Heart left ventricle (tissue), 16 donors: ENCODE measurements around the gene GPC6. TPM values are rescaled to one million over a fixed set of nuclear protein-coding genes. Genes with fewer than 3 reads are reported as not detected.

Source experiments
- ATAC-seq, 4 donors: fragments of 200-7000 bp; cut with Tn5 transposase; one replicate each; pipeline ENCODE4 v1.9.1; 2020 to 2022; ENCODE audit warnings: moderate library complexity in 4 of 4, mild to moderate bottlenecking in 3 of 4, moderate number of reproducible peaks in 1 of 4
- DNase-seq, 5 donors: peaks; one replicate each; pipeline ENCODE4 v3.0.0-alpha.2; 2020
- H3K27ac ChIP-seq, 12 donors: fragments of 200-600 bp; sonication (generic) in 4 of 12; one replicate each; pipeline versions ENCODE4 v1.5.0 to v1.8.0; 2016 to 2022; ENCODE audit warnings: mild to moderate bottlenecking in 2 of 12
- H3K27me3 ChIP-seq, 9 donors: fragments of 200-600 bp; sonication (generic) in 2 of 9; one replicate each; pipeline versions ENCODE4 v1.5.1 to v1.8.0; 2016 to 2022; ENCODE audit warnings: mild to moderate bottlenecking in 3 of 9
- H3K36me3 ChIP-seq, 9 donors: fragments of 200-600 bp; sonication (generic) in 2 of 9; one replicate each; pipeline versions ENCODE4 v1.5.0 to v1.8.0; 2018 to 2022; ENCODE audit warnings: mild to moderate bottlenecking in 2 of 9
- H3K4me1 ChIP-seq, 12 donors: fragments of 200-600 bp; sonication (generic) in 4 of 12; one replicate each; pipeline versions ENCODE4 v1.5.0 to v1.8.0; 2016 to 2022; ENCODE audit warnings: mild to moderate bottlenecking in 3 of 12
- H3K4me3 ChIP-seq, 12 donors: fragments of 200-600 bp; sonication (generic) in 4 of 12; one replicate each; pipeline versions ENCODE4 v1.5.0 to v1.8.0; 2017 to 2022; ENCODE audit warnings: mild to moderate bottlenecking in 9 of 12, moderate library complexity in 4 of 12
- H3K9me3 ChIP-seq, 12 donors: fragments of 200-600 bp; sonication (generic) in 4 of 12; one replicate each; pipeline versions ENCODE4 v1.5.0 to v1.8.0; 2016 to 2022; ENCODE audit warnings: mild to moderate bottlenecking in 1 of 12
- POLR2A ChIP-seq, 2 donors: fragments of 450-650 bp; IDR thresholded peaks; one replicate each; pipeline ENCODE4 v1.6.1; 2017; ENCODE audit warnings: antibody characterized with exemption in 2 of 2, mild to moderate bottlenecking in 2 of 2, moderate library complexity in 2 of 2
- WGBS, 4 donors: extraction: QIAGEN DNeasy Blood & Tissue Kit in 2 of 4; methylation state at CpG; one replicate each; pipeline versions ENCODE4 v1.1.5 to v1.1.7; 2013 to 2018; 5-methylcytosine and 5-hydroxymethylcytosine counted together
- intact Hi-C, 10 donors: fragments of 100-400 bp; cut with DNase I; formaldehyde crosslinking; loops; one replicate each; pipeline versions ENCODE4 v1.11.1 to v1.14.2; 2022
- polyA plus RNA-seq, 2 donors: library from polyadenylated mRNA; stranded (reverse); fragments of 200-250 nt; gene quantifications; one replicate each; pipeline ENCODE4 v1.2.3, GENCODE V29; 2013
- total RNA-seq, 9 donors: library from RNA; depleted of rRNA in 2 of 9; stranded (reverse); fragments of >200 nt in 2 of 9; fragmentation: NEBNext Ultra II Directional in 3 of 9; extraction: Animal tissue kit (Norgen Biotek cat#: 25700) in 3 of 9; gene quantifications; one replicate each; pipeline versions ENCODE4 v1.1.0 to v1.2.4, GENCODE V29; 2016 to 2023
- TF ChIP-seq, protein P1 (sequence below), 12 donors: fragments of 200-600 bp; sonication (generic) in 4 of 12; IDR thresholded peaks; one replicate each; pipeline versions ENCODE4 v1.5.0 to v1.8.0; 2018 to 2022; ENCODE audit warnings: antibody characterized with exemption in 12 of 12, mild to moderate bottlenecking in 5 of 12
- donor health status: ischemic (EF 13 %, LVEDD 7.1; RV severe dilation, severe dysfunction).
- donor health status: healthy with polysubstance abuse.
- donor health status: DM: no; HTN: yes; CAD: no.
- donor health status: DM: no; HTN: no; CAD: no.
- donor health status: ischemic (EF 25% LVEDD 6.9; RV normal size, moderate dysfunction).
- donor health status: ischemic (EF 25% LVEDD 5.7; RV mildly dilated, moderate dysfunction).
- donor health status: healthy.
- donor health status: DM: yes; HTN: yes; CAD: no.
- donor health status: ischemic (EF 35%, LVEDD 5.7; RV mildly dilated, moderate dysfunction).
- donor health status: nonischemic (EF 11% LVEDD 7.7; RV severe dilation, severe dysfunction).
- donor health status: DM: yes; HTN: yes; CAD: no.
- donor health status: PGD.
- donor health status: ischemic (EF 29% LVEDD 5.4; RV normal size, mild dysfunction).
- donor health status: nonischemic (EF 23%, LVEDD 6.1; RV moderate dilation, normal function).

GPC6 gene
- total and polyA plus RNA-seq, 11 donors, result 0.08 to 6.2 (median 2.0) TPM

DNA sequence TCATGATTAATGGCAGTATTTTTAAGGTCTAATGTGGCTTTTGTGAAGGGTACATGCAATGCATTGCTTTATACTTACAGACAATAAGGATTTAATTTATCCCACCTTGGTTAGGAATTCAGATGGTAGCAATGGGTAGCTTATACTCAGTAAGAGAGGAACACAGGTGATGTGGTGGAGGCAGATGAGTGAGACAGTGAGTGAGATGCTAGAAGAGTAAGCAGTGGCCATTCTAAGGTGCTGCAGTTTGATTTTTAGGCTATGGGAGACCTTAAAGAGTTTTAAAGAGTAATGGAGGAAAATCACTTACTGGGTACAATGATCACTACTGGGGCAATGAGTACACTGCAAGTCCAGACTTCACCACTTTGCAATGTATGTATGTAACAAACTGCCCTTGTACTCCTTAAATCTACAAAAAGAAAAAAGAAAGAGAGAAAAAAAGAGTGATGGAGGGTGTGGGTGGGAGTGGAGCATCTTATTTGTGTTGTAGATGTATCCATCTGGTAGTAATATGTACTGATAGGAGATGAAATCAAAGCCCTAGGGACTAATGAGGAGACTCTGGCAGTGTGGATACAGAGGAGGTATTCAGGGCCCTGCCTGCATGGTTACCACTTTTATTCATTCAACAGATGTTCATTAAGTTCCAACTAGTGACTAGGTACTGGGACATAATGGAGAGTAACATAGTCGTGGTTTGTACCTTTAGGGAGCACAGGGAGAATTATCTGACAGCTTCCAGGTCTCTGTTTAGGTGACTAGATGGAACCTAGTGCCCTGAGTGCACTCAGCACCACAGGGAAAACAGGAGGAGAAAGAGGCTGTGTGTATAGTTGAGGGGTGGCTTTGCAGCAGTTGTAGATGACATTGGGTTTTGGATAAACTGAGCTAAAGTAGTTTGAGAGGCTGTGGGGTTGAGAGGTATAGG lies 99.0 kb downstream of the GPC6 start:
- ATAC-seq, result no peak
- H3K27me3 ChIP-seq, result no peaks in the 10 kb centered on the region
- H3K4me3 ChIP-seq, result no peak overlapping the region
- H3K27ac ChIP-seq, result no peak overlapping the region
- DNase-seq, result no peak
- intact Hi-C loops, result no loop called here
- TF ChIP-seq, protein P1, sequence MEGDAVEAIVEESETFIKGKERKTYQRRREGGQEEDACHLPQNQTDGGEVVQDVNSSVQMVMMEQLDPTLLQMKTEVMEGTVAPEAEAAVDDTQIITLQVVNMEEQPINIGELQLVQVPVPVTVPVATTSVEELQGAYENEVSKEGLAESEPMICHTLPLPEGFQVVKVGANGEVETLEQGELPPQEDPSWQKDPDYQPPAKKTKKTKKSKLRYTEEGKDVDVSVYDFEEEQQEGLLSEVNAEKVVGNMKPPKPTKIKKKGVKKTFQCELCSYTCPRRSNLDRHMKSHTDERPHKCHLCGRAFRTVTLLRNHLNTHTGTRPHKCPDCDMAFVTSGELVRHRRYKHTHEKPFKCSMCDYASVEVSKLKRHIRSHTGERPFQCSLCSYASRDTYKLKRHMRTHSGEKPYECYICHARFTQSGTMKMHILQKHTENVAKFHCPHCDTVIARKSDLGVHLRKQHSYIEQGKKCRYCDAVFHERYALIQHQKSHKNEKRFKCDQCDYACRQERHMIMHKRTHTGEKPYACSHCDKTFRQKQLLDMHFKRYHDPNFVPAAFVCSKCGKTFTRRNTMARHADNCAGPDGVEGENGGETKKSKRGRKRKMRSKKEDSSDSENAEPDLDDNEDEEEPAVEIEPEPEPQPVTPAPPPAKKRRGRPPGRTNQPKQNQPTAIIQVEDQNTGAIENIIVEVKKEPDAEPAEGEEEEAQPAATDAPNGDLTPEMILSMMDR (IDR thresholded peaks at IDR 0.05), result no peak
- no peak for TF ChIP-seq POLR2A (IDR thresholded peaks at IDR 0.05)
- H3K36me3 ChIP-seq, result no peaks in the 10 kb centered on the region
- H3K9me3 ChIP-seq, result peaks cover 0 to 2% (median 0%) of the 10 kb centered on the region in 12 donors
- WGBS, 4 donors, result 53 to 69% (median 66%) methylated on average over 1 of the region's 1 CpG
- H3K4me1 ChIP-seq, result no peaks in the 10 kb centered on the region

DNA sequence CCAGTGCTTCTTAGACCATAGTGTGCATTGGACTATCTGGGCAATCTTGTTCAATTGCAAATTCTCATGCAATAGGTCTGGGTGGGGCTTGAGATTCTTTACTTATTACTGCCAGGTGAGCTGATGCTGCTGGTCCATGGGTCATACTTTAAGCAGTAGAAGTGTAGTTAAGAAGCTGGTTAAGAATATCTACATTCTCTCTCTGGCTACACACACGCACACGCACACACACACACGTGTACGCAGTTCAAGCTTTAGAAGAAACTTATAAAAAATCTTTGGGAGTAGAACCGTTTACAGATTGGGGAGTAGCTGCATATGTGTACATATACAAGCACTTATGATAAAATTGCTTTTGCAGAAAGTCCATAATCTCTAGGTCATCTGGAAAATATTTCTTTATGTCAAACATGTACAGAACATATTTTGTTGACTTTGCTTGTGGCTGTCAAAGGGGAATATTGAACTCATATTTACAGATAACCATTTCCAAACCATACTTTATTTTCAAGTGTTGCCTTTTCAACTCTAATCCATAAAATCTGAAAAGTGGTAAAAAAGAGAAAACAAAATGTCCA lies 99.7 kb downstream of the GPC6 start:
- H3K36me3 ChIP-seq, result no peaks in the 10 kb centered on the region
- H3K9me3 ChIP-seq, result peaks cover 0 to 2% (median 0%) of the 10 kb centered on the region in 12 donors
- no peak overlapping the region for H3K4me3 ChIP-seq
- 78 to 87% (median 82%) methylated on average over 5 of the region's 5 CpGs for WGBS, 4 donors
- H3K27me3 ChIP-seq, result no peaks in the 10 kb centered on the region
- ATAC-seq, result no peak
- no peak for TF ChIP-seq POLR2A (IDR thresholded peaks at IDR 0.05)
- TF ChIP-seq, protein P1 (IDR thresholded peaks at IDR 0.05), result no peak
- no peaks in the 10 kb centered on the region for H3K4me1 ChIP-seq
- no peak overlapping the region for H3K27ac ChIP-seq
- intact Hi-C loops, result no loop called here
- no peak for DNase-seq

GRCh38 chr13:93328943-93329342 lies 102.3 kb downstream of the GPC6 start:
- no peak for DNase-seq
- intact Hi-C loops, result no loop called here
- Histone ChIP-seq H3K27me3 (no peaks in the 10 kb centered on the region), H3K4me3 (no peak overlapping the region), H3K27ac (no peak overlapping the region), H3K9me3 (peaks cover 0 to 9% (median 0%) of the 10 kb centered on the region in 12 donors), H3K36me3 (no peaks in the 10 kb centered on the region), H3K4me1 (no peaks in the 10 kb centered on the region)
- WGBS, 4 donors, result 62 to 69% (median 64%) methylated on average over 2 of the region's 2 CpGs
- ATAC-seq, result no peak
- TF ChIP-seq, protein P1 (IDR thresholded peaks at IDR 0.05), result no peak
- TF ChIP-seq POLR2A (IDR thresholded peaks at IDR 0.05), result no peak

- H3K9me3 ChIP-seq, result peaks cover 0 to 24% (median 0%) of the 10 kb centered on the region in 12 donors
- no peaks in the 10 kb centered on the region for H3K4me1 ChIP-seq
- no peaks in the 10 kb centered on the region for H3K36me3 ChIP-seq
- intact Hi-C loops, result no loop called here
- no peak for DNase-seq
- H3K27ac ChIP-seq, result no peak overlapping the region
- H3K4me3 ChIP-seq, result no peak overlapping the region
- 61 to 74% (median 69%) methylated on average over 4 of the region's 4 CpGs for WGBS, 4 donors
- TF ChIP-seq POLR2A (IDR thresholded peaks at IDR 0.05), result no peak
- TF ChIP-seq, protein P1 (IDR thresholded peaks at IDR 0.05), result no peak
- ATAC-seq, result no peak
- no peaks in the 10 kb centered on the region for H3K27me3 ChIP-seq
Measured at GRCh38 chr13:93336728-93337127, 110.1 kb downstream of the GPC6 start.
